Measurements from ENCODE around the gene PJA2.

The PJA2 gene

DNA sequence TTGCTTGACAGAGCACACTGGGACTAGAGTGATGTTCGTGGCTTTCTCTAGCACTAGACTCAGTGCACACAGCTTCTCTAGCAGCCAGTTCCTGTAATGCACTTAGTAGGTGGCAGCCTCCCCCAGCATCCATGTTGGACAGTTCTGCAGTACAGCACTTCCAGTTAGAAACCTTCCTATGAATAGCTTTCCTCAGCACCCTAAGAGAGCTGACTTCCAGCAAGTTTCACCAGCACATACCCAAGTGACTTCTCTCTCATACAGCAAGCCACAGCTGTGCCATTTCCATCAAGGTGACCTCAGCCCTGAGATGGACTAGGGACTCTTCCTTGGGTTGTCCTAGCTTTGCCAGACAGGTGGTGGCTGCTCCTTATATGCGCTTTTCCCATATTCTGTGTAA lies 60.4 kb downstream of the PJA2 start:
- no peak for DNase-seq

DNA sequence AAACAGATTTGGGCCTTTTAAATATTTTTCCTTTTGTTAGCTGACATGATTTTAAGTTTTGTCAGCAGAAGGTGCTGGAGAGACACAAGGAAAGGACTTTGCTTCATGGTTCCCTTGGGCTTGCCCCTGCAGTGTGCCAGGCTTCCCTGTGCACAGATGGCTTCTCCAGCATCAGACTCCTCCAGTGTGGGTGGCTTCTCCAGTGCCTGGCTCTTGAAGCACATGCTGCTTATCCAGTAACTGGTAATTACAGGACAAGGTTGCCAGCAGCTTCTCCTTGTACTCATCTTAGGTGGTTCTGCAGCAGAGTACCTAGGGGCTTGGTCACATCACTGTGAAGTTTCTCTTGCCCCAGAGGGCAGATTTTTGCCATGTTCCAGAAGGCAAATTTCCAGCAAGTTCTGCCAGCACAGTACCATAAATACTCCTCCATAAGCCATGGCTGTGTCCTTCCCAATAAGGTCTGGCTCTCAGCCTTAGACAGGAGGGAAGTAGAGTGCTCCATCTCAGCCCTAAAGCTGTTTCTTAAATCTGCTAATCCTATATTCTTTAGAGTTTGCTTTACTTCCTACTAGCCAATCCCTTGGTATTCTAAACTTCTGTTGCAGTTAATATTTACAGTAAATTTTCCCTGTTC lies 62.4 kb downstream of the PJA2 start:
- DNase-seq = no peak

DNA sequence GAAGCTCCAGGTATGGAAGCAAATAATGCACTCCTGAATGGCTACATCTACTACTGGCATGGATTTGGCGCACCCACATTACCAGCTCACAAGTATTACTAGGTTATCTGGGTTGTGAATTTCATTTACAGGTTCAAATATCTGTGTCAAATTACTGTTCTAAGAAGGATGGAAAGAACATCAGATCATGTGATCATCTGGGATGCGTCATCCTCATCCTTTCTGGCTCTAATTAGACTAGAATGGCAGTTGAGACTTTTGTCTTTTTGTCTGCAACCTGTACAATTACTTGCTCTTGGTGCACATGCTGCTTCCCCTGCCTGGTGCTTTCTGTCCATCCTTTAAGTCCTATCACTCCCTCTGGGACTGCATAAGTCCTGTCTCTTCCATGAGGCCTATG lies 64.1 kb downstream of the PJA2 start:
- no peak for DNase-seq

DNA sequence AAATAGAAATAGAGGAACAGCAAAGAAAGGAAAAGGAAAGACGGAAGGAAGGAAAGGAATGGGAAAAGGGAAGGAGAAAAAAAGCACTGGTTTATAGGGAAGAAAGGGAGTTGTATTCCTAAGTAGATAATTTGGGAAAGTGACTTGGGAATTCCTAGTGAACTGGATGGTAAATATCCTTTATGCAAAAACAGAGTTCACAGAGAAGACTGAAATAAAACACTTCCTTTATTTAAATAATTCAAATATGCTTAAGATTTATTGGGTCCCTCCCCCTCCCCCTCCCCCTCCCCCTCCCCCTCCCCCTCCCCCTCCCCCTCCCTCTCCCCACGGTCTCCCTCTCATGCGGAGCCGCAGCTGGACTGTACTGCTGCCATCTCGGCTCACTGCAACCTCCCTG lies 69.4 kb downstream of the PJA2 start:
- DNase-seq = no peak

DNA sequence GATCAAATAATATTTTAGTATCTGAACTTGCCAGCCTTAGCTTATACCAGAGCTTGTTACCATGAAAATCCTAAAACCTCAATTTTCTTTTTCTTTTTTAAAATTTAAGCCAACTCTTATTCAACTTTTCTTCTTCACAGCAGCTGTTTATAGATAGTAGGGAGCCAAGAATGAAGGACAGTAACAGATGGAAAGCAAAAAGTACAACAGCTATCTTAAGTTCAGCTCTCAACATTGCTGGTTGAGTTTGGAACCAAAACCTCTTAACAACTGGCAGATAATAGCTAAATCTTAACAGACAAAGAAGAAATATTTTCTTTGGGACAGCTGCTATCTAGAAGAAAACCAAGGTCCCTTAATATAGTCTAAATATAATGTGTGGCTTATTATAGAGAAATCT lies 74.7 kb downstream of the PJA2 start:
- no peak for DNase-seq

DNA sequence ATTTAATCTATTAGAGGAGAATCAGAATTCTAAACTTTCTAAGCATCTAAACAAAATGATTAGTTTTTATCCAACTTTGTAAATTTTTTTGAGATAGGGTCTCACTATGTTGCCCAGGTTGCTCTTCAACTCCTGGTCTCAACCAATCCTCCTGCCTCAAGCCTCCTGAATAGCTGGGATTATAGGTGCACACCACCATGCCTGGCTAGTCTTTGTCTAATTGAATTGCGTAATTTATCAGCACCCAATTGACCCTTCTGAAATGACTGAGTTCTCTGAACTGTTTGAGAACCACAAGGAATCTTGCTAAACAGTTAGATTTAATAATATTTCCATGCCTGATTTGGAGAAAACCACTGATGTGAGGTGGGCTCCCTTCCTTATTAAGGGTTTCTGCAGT lies 75.7 kb downstream of the PJA2 start:
- no peak for DNase-seq

DNA sequence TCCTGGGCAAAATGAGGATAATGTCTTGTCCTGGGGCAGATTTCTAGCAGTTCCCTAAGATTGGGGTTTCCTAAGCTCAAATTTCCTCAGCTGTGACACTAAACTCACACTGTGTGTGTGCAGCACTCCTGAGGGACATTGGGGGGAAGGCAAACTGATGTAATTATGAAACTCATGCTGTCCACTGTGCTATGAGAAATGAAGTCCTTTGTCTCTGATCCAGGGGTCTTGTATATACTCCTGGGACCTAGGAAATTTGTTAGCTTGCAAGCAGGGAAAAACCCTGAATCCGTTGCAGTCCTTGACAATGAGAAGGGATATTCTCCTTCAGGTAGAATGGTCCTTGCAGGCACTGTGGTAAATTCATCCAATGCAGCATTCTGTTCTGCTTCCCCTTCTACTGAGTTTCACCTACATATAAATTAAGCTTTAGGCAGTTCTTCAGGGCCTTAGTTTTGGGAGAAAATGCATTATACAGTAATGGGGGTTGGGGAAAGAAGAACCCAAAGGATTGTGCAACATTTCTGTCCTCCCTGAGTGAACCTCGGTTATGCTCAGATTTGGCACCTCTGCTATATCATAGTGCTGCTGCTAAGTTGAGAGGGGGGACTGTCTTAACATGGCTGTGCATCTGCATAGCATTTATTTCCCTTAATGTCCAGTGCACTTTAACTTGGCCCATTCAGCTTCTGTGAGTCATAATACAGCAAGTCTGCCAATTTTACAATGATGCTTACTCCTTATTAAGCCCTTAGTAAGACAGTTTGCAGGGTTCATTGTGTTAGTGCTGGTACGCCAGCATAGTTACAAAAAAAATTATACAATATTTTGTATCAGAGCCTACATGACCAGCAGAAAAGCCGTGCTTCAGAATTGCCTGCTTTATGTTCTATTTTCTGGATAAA lies 80.2 kb downstream of the PJA2 start:
- DNase-seq = no peak

DNA sequence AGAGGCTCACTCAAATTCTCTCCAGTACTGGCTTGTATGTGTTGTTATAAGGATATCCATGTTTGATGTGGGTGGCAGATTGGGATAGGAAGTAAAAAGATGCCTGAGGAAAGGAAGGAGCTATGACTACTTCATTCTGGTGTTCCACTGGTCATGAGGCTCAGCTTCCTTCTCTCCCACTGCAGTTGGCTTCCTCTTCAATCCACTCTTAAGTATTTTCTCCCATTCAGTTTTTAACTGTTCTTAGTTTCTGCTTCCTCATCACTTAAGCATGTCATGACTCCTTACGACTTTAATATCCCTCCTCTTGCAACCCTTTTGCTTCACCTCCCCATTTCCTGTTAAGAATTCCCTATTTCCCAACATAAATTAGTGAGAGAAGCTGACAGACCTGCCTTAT lies 81.1 kb downstream of the PJA2 start:
- DNase-seq = no peak

DNA sequence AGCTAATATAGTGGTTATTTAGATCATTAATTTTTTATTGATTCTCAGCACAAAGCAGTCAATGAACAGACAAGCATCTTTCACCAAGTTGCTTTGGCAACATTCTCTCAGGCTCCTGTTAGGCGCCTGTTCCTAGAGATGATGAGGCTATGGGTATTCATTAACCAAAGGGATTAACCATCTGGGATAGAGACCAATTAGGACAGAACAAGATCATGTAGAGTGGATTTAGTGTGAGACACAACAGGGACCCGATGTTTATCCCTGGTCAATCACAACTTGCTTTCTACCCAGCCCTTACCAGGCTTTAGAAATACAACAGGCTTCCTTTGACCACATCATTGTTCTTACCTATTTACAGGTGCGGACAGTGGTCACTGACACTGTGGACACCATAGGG lies 82.2 kb downstream of the PJA2 start:
- no peak for DNase-seq

DNA sequence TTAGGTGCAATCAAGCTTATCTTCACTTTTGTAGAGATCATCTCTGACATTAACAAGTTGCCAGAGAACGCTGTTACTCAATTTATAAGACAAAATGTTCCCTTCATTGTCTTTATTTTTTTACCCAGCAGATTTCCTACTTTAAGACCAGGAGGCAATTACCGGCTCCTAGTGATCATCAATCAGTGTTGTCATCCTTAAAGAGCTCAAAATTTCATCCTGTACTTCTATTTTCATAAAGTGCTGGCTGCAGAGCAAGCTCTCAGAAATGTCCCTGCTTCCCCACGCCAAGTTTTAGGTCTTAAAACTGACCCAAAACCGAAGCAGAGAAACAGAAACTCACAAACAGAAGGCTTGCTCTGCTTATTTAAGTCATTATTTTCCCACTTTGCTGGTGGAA lies 82.9 kb downstream of the PJA2 start:
- no peak for DNase-seq

DNA sequence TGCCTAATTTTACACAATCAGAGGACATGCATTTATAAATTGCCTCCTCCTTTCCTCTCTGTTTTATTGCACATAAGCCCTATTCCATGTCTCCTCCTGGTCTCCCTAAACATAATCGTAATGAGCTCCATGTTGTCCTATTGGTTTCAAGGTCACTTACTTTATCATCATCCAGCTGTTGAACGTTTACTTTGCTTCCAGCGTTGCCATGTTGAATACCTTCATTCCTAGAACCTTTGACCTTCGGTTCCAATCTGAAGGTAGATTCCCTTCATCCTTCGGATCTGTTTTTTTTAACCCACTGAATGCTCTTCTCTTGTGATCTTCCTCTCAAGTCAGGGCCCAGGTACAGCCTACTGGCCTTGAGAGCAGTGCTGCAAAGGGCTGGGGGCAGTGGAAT lies 84.3 kb downstream of the PJA2 start:
- DNase-seq = no peak

DNA sequence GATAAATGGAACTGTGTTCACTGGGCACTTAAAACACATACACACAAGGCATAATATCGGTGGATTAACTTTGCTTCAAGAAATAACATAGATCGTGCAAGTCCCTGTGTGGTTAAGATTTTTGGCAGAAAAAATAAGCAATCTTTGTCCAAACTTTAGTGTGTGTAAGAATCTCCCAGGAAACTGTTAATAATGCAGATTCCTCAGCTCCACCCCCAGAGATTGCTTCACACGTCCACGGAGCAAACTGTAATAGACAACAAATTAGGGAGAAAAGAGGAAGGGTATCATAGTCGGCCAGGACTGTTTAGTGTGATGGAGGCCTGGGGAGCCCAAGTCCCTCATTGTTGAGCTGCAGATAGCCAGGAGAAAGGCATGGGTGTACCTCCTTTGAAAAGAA lies 84.8 kb downstream of the PJA2 start:
- DNase-seq = no peak

DNA sequence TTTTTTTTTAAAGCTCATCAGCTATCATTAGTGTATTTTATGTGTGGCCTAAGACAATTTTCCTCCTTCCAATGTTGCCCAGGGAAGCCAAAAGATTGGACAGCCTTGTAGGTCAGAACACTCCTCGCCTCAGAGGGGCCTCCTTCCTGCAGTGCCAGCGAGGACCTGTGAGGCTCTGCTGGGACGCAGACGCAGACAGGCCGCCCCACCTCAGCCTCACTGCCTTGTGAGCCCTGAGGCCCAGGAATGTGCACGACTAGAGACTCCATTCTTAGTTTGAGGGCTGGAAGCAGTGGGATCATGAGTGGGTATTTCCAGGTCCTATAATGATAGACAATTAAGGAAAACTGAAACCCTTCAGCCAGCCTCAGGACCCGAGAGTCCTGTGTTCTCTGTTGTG lies 85.4 kb downstream of the PJA2 start:
- DNase-seq = no peak

DNA sequence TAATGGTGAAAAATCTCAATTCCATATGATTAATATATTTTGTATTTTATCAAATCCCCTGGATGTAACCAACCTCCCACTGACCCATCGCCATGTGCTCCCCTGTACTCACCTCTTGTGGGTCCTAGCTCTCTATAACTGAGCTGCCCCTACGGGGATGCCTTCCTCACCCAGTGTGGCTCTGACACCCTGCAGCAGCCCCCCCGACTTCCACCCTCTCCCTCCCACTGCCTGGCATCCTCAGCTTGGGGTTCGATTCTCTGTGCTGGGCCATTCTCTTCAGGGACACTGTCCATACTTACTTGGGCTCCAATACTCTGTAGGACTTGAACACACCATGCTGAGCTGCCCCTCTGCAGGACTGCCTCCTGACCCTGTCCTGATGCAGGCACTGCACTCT lies 87.1 kb downstream of the PJA2 start:
- DNase-seq = no peak

DNA sequence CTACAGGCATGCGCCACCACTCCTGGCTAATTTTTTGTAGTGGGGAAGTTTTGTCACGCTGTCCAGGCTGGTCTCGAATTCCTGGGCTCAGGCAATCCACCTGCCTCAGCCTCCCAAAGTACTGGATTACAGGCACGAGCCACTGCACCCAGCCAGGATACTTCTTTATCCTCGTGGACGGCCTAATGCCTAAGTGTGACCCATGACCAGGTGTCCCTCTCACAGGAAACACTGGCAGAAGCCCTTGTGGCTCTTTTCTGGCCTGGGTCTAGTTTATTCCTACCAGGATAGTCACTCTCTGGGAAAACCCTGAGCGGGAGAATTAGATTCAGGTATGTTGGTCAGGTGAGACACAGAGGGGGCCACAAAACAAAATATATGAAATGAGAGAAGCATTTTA lies 90.4 kb downstream of the PJA2 start:
- DNase-seq = no peak

DNA sequence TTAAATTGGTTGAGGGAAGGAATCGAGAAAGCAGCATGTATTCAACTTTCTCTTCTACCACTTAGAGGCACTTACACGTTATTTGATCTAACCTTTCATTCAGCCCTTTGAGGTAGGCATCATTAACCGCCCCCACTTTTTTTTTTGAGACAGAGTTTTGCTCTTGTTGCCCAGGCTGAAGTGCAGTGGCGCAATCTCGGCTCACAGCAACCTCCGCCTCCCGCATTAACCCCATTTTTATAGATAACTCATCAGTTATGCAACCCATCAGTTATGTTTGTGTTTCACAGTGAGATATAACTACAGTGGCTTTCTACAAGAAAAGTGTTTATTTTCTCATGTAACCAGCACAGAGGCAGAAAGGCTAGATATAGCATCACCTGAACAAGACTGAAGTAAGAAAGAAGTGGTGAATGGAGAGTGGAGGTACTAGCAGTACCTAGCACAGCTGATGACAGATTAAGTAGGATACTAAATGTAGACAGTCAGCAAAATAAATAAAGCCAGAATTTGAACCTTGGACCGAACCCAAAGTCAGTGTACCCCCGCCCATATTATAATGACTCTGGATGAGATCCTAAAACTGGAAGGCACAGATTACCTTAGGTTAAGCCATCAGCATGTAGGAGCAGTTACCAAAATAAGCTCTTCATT lies 91.2 kb downstream of the PJA2 start:
- no peak for DNase-seq

DNA sequence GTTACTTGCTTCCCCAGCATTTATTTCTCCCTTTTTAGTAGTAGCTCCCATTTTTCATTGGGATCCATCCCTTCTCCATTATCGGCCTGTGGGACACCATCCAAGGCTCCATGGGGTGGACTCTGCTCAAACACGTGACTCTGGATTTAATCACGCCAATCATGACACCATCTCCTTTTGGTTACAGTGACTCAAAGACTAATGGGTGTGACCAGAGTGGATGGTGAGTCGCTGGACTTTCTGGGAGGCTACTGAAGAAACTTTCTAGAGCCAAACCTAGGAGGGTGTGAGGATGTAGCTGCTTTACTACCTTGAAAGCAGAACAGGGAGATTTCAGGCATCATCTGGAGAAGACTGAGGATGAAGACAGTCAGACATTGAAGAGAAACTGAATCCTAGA lies 93.1 kb downstream of the PJA2 start:
- DNase-seq = no peak

DNA sequence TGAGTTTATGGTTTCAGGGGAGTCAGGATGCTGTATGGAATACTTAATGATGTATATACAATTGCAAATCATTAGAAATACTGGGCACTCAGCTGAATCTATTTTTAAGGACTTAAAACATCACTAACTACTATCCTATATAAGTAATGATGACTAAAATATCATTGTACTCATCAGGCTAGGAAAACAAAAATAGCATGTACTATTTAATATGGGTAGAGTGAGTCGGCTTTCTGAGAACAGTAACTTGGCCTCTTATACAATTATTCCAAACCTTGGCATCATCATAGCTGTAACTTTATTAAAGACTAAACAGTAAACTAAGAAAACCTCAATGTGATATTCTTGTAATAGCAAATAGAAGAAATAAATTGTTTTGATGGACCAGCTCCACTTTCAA lies 94.5 kb downstream of the PJA2 start:
- no peak for DNase-seq

DNA sequence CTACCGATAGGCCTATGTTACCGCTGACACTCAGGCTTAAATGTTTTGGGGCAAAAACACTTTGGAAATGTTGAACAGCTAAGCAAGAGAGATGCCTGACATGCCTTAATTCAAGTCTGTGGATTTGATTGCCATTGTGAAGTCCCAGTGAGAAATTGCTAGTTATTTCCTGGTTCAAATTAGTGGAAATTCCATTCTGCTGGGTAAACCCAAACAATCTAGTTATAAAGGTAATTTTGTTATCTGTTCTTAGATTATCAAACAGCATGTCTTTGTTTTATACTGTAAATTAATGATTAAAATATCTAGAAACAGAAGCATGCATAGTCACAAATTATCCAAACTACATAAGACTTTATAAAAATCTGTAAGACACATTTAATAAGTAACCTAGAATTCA lies 96.6 kb downstream of the PJA2 start:
- no peak for DNase-seq

DNA sequence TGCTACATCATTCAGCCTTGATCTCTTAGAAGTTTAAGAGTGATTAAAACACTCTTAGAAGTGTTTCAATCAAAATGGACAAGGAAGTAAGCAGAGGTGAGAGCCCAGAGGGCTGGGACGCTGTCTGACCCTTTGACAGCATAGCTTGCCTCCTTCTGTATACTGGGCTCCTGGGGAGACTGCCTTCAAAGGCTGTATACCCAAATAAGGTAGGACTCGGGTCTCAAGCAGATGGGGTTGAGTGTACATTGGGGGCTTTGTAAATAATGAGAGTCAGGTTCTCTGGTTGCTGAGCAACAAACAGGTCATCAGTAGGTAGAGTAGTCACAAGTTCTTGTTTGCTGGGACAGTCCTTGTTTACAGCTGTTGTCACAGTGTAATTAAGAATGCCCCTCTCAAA lies 97.1 kb downstream of the PJA2 start:
- DNase-seq = no peak

DNA sequence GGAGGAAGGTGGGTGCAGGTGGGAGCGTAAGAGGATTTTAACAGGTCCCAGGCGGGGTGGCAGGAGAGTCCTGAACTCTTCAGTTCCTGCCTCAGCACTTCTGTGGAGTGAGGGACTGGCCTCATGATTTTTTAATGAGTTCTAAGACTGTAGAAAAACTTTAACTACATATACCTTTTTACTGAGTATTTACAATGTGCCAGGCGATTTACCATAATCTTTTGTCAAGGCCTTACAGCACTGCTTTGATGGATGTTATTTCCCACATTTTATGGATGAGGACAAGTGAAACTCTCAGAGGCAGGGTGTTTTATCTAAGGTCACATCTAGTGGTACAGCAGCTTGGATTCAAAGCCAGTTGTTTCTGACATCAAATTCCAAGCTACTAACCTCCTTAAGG lies 99.5 kb downstream of the PJA2 start:
- no peak for DNase-seq

DNA sequence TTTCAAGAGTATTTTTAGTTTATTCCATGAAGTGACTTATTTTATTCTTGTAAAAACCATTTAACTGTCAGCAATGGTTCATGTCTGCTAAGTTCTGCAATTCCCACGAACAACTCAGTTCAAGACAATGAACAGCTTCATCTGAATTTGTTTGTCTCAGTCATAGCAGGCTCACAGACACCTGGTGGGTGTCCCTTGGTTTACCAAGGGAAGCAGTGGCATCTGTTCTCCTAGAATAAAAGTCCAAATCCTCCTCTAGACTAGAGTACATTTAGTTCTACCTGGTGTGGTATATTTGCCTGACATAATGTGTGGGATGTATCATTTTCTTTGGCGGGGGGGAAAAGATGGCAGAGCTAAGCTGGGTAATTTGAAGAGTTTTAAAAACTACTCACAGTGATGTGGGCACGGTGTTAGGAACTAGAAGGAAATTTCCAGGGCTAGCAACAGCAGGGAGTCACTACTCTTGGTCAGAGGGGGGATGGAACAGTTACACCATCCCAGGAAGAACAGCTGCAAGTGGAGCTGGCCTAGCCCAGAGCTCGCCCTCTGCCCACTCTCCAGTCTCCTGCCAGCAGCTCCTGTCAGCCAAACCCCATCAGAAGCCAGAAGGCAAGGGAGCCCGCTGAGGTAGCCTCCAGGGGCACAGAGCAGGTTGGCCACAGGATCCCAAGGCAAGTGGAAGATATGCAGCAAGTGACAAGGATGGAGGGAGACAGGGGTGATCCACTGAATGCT lies 100.3 kb downstream of the PJA2 start:
- DNase-seq = no peak

DNA sequence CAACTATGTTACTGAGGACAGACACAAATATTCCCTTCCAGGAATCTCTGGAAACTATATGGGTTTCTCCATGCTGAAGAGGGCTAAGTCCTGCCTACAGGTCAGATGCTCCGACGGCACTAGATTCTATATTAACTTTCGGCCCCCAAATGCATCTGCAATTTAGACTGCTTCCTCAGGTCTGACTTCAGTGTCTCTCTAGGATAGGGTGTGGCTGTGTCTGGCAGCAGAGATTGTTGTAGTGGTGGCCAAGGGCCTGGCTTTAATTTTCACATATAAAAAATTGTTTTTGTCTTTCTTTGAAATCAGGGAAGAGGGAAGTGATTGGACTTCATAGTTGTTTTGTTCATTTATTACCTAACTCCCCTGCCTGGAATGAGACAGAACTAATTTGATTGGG lies 101.8 kb downstream of the PJA2 start:
- no peak for DNase-seq

DNA sequence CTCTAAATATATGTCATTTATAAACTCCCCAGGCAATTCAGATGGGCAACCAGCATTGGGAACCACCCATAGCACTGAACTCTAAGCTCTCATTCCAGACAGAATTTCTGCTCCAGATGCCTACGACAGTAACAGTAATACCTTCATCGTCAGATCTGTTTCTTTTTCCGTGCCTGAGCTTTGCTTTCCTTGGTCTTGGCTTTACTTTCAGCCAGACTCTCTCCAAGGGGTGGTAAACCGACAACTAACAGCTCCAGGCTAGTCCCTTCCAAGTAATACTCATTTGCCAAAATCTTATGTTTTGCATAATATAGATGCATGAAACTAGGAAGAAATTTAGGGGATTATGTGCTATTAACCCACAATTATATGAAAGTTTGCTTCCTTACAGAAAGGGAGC lies 102.3 kb downstream of the PJA2 start:
- DNase-seq = no peak
